HG03520 (cell line): Measurements from ENCODE around the gene PTPRD.
"Not testable (repeated sequence)": the region's sequence is repeated elsewhere in the genome, so short reads cannot be mapped to it uniquely, and the experiment has no call there.

Experiments
- ATAC-seq: cut with Tn5 transposase; IDR thresholded peaks from one replicate; pipeline ENCODE4 v1.9.1; 2021; ENCODE audit warnings: mild to moderate bottlenecking, moderate library complexity; ENCODE audit not compliant: unreplicated experiment

PTPRD gene

DNA sequence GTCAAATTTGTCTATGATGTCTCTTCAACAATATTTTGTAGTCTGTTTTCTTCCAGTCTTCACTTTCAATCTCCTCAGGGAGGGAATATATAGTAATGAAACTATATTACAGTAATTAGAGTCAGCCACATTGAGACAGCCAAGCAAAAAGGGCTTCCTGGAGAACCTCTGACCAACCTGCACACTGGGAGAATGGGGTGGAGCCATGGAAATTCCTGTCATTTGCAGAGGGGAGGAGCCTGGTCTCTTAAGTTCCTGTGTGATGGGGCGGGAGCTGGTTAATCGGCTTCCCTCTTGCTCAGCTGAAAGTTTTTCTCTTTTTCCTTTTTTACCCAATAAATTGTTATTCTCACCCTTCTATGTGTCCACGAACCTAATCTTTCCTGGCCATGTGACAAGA is 1220.0 kb downstream of the PTPRD start:
- no peak for ATAC-seq

DNA sequence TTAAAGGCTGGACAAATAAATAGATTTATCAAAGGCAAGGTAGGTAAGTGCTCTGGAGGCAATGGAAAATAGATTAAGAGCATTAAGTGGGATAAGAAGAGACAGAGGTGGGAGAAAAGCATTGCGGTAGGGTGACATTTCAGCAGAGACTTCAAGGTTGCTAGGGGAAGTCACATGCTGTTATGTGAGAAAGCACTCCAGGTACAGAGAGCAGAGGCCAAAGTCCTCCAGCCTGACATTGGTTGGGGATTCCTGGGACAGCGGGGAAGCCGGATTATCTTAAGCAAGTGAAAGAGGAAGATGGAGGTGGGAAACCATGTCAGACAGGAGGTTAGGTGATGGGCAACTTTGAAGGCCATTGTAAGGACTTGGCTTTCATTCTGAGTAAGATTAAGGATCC is 1222.9 kb downstream of the PTPRD start:
- ATAC-seq: no peak

DNA sequence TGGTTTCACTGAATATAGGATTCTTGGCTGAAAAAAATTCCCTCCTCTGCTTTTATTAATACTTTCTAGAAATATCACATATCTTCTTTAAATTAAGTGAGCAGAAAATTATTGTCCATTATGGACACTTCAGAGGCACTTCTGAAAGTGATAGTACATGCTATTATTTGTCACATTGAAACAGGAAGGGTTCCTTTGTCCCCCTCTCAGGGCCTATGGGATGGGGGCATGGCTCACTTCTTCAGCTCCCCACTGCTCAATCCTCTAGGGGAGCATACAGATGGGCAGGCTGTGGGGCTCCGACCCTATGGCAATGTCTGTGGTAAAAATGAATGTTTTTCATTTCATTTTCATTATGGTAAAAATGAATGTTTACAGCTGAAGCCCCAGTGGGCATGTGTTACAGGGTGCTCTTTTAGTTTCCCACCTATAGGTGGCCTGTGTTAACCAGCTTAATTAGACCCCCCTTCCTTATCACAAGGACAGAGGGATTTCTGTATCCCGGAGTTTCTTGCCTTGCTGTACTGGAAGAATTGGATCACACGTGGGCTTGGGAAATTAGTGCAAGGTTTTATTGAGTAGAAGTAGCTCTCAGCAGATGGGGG is 1225.2 kb downstream of the PTPRD start:
- ATAC-seq: no peak

DNA sequence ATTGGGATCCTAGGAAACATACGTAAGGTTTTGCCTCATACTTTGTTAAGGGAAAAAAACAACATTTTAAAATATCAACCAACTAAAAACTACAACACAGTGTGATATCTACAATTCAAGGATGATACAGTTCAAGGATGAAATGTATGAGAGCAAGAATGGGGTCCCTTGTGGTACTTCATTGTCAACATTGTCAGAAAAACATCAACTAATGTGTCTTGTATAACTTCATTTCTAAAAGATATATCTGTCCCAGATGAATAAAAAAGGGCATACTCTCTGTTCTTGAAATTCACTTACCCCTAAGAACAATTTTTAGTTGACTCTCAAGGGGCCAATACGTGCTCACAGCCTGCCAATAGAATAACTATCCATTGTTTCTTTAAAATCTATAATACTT is 1250.5 kb downstream of the PTPRD start:
- no peak for ATAC-seq

DNA sequence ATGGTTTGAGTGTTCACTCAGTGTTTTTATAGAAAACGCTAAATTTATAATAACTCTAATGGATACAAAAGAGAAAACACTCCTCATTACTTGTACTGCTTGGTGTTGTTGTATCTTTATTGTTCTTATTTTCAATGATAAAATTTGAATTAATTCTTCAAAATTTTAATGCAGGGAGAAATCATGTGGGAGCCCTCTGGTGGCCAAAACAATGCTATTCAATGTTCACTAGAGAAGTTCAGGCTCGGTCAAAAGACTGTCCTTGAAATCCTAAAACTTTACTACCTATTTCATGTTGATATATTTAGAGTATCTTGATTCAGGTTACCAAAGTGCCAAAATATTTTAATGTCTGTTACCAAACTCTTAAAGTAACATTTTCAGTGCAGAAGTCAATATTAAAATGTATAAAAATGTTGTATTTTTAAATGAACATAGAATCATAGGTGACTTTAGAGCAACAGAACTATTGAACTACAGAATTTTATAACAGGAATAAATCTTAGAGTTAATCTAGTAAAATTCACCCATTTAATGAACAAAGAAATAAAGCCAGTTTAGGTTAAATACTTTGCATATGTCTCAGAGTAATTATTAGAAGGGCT is 1259.8 kb downstream of the PTPRD start:
- ATAC-seq: no peak

DNA sequence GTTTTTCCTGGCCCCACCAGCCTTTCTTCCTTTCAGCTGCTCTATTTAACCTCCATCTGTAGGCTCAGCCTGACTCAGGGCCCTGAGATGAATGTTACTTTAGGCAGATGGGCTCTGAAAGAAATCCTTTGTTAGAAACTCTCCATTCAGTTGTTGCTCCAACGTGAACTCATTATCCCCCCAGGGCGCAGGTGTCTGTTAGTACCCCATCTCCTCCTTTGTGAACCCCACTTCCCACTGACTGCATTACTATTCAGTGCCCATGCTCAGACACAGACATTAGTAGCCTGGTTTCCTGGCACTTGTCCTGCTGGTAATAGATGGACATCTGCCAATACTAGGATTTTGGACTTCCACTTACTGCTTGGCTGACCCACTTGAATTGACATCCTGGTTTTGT is 1271.6 kb downstream of the PTPRD start:
- ATAC-seq: no peak

DNA sequence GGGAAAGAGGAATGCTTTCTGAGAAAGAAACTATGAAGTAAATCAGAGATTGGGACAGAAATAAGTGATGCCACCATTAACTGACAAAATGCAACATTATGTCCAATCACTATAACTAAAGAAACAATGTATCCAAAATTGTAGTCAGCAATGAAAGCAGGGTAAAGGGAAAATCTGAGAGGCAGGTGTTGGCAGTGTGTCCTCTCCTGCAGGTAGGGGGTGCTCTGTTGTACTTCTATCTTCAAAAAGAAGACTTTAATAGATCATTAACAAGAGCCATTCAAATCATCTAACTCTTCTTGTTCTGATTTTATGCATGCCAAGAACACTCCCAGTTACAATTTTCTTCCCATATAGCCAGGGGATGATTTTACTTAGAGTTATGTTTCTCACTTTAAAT is 1275.7 kb downstream of the PTPRD start:
- ATAC-seq: no peak

DNA sequence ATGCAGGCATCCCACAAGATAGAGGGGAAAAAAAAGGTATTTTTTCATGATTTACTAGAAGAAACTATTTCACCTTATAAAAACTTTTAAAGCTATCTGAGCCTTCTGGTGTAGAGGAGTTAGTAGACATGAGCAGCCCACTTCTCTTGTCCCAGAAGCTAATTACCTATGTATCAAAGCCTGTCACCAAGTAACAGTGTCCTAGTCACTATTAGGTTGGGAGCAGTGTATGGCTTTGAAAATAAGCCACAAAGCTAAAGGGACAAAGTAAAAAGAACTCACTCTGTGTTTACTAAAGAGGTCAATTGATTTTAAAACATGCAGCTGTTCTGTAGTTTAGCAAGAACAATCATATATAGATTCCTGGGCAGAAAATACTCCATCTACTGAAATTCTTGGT is 1286.1 kb downstream of the PTPRD start:
- no peak for ATAC-seq

DNA sequence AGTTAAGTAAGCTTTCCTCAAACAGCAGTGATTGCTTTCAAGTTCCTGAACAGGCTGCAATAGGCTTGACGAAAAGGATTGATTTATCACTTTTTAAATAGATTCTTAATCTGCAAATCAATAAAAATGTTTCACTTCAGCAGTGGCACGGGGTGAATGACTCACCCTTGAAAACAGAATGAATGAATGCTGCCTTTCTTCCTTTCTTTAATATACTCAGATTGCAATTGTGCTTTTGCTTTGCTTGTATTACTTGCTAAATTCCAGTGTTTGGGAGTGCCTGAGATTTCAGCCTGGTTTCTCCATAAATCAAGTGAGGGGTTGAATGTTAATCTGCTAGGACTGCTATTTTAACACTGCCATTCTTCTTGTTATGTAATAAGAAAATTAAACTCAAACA is 1293.8 kb downstream of the PTPRD start:
- no peak for ATAC-seq

DNA sequence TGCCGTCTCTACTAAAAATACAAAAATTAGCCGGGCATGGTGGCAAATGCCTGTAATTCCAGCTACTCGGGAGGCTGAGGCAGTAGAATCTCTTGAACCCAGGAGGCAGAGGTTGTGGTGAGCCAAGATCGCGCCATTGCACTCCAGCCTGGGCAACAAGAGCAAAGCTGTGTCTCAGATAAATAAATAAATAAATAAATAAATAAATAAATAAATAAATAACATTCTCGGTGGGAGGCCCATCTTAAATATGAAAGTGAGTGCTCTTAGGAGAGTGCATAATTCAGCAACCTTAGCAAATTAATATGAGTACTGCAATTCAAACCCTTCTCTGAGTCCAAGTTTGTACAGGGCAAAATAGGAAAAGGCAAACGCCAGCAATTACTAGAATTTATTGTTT is 1302.1 kb downstream of the PTPRD start:
- not testable (repeated sequence) for ATAC-seq

DNA sequence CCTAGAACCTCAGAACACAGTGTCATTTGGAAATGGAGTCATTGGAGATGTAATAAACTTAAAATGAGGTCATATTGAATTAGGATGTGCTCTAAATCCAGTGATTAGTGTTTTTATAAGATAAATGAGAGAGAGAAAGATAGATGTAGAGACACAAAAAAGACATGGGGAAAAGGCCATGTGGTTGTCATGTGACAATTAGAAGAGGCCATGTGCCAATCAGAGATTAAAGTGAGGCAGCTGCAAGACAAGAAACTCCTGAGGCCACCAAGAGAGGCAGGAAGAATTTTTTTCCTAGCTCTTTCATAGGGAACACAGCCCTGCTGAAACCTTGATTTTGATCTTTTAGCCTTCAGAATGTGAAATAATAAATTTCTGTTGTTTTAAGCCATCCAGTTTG is 1307.2 kb downstream of the PTPRD start:
- ATAC-seq: no peak

DNA sequence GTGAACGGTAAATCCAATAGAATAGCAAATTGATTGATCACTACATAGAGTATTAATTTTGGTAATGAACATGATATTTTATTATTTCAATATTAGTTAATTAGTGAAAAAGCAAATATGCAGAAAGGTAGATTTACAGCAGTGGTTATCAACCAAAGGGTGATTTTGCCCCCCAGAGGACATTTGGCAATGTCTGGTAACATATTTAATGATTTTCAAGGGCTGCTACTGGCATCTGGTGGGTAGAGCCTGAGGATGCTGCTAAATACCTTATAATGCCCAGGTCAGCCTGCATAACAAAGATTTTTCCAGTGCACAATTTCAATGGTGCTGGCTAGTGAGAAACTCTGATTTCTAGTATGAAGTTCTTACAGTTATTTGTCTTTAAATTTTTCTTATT is 1313.7 kb downstream of the PTPRD start:
- no peak for ATAC-seq

DNA sequence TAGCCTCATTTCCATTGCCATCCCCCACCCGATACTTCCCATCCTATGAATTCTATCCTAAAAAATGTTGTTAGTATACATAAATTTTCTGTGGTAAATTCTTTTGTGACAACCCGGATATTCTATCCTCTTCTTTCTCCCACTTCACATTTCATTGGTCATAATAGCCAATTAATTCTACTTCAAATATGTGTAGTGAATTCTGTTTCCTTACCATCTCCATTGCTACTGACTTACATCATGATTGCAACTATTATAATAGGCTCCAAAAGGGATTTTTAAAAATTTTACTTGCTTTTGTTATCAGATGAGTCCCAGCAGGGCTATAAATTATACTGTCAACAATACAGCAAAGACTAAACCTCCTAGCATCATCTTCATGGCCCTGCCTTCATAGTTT is 1326.8 kb downstream of the PTPRD start:
- no peak for ATAC-seq

DNA sequence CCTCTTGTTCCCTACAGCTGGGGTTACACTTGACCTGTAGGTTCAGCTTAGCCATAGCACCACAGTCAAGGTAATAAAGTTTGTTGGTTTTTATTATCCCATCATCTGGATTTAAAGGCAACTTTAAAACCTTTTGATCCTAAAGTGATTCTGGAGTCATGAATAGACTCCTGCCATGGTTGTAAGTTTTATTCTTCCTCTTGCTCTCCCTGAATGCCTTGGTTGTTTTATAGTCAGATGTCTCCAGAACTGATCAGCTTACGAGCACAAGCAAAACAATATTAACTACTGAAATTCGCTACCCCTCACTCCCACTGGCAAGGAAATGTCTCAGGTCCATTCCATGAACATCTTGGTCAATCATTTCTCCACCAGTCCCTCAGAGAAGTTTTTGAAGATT is 1328.6 kb downstream of the PTPRD start:
- no peak for ATAC-seq

DNA sequence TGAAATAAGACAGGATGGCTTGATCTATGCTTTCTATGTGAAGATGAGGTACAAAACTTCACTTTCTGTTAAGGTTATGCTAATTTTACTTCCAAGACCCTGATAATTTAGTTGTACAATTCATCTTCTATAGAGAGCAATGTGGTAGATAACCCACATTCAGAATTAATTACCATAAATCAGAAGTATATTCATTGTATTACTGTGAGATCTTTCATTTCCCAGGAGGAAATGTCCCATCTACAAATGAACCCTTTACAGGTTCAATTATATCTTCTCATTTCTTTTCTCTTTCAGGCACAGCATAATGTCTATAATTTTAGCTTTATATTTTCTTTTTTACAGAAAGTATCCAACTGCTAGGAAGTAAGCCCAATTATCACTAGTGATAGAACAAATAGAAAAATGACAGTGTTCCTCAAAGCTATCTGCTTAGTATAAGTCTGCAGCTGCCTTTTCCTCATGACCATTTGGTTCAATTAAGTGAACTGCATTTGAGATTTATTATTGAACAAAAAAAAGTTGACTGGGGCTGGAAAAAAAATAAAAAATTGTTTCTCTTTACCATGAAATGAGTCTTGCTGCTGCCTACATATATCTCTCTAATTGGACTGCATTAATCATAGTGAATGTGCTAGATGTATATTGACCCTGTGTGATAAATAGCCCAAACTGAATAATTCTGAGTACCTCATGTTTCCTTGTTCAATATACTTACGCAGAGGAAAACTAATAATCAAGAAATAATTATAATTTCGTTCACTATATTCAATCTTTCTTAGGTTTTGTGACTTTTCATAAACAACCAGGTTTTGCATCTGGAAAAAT is 1329.4 kb downstream of the PTPRD start:
- no peak for ATAC-seq

DNA sequence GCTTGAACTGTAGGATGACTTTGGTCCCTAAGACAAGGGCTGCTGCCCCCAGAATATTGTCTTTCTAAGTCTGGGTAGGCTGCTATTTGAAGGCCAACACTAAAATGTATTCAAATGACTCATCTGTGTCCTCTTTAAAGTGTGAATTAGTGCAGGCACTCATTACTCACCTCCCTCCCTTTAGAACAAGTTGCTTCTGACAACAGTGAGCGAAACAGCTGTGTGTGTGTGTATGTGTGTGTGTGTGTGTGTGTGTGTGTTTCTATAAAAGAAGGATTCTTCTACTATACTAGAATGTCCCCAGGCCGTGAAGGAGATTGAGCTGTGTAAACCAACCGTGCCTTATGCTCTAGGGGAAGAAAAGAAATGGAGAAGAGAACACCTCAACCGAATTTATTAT is 1337.2 kb downstream of the PTPRD start:
- no peak for ATAC-seq

DNA sequence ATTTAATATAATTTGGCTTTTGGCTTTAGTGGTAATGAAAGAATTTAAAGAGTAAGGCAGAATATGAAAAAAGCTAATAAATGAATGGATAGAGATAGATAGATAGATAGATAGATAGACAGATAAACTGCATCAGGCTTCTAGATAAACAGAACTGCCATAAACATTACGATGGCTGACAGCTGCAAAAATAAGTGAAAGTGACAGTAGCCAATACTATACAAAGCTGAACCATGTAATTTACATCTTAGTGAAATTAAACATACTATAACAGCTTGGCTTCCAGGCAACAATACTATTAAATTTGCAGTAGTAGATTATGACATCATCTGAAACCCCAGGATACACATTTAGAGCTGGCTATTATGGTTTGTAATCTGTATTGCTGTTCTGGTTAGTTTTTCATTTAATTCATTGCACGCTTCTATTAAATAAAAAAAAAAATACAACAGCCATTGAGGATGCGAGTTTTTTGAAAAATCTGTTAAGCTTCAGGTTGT is 1354.8 kb downstream of the PTPRD start:
- ATAC-seq: no peak

DNA sequence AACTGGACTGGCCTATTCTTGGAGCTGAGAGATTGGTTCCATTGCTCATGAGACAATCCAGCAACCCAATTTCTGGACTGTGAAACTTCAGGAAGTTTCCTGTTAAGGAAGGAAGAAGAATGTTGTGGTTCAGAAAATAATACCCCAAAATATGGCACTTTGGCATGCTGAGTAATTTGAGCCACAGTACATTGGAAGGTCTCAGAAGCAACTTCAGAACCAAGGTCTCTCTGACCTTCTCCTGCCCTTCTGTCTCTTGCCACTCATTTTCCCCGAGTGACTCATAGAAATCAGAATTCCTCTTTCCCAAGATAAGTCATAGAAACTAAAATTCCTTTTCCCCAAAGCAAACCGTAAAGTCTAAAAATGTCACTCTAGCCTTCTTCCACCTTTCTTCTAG is 1366.1 kb downstream of the PTPRD start:
- no peak for ATAC-seq

DNA sequence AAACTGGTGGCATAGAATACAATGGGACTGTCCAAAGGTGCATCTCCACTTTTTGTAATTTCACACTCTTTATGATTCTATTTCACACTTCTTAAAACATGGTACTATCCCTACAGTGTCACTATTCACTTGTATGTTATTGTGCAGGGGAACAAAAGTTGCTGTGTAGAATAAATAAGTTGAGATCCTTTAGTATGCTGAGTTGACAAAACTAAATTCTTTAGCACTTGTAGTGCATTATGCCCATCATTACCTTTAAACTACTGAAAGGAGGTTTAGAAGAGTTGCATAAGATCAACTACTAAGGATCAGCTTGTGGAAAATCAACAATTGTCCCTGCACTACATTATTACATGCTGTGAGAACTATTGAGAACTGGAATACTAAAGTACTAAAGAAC is 1380.9 kb downstream of the PTPRD start:
- no peak for ATAC-seq

DNA sequence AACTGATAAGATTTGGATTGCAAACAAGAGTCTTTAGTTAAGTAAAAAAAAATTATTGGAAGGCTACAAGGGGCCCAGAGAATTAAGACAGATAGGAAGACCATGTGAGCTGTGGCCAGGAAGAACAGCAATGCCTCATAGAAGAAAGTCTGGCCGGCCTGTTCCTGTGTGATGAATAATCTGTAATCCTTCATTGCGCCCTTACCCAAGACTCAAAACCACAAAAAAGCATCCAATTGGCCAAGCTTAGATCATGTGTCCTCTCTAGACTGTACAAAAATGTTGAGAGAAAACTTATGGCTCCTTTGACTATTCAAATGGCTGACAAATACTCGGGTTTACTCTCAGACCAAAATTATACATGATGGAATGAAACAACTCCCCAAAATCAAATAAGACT is 1383.5 kb downstream of the PTPRD start:
- ATAC-seq: no peak

DNA sequence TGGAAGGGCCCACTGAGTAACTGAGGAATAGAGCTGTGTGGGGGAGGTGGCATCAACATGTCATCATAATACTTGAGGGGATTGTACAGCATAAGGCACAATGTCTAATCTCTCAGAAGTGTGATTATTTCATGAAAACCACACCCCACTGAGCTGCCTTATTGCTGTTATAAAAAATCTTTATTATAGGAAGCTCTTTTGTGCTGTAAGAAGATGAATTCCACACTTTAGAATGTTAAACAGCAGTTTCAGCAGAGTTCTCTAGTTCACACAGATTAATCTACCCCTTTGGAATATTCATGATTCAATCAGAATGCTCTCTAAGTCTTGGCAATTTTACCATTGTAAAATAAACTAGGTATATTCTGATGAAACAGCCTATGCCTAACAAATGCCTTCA is 1389.6 kb downstream of the PTPRD start:
- ATAC-seq: no peak

DNA sequence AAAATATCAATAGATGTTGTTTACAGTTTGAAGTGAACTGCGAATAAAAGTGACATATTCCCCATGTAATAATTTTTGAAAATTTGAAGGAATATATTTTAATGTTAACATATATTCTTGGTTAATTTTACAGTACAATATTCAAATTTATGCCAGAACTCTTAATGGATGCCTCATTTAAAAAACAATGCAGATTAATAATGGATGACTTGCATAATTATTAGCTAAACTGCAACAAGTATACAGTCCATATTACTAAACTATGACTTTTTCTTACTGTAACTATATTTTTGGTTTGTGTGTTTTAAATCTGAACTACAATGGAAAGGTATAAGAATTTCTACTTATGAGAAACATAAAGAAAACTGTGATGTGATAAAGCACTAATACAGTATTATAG is 1390.1 kb downstream of the PTPRD start:
- no peak for ATAC-seq
